CD4-positive, alpha-beta T cell treated with Interleukin-15 for 4 hours (primary cell): ENCODE data around the gene P4HB.

Experiments
- DNase-seq: peaks from one replicate; pipeline ENCODE4 v3.0.0-alpha.2; 2020; ENCODE audit warnings: low spot score

P4HB gene

DNA sequence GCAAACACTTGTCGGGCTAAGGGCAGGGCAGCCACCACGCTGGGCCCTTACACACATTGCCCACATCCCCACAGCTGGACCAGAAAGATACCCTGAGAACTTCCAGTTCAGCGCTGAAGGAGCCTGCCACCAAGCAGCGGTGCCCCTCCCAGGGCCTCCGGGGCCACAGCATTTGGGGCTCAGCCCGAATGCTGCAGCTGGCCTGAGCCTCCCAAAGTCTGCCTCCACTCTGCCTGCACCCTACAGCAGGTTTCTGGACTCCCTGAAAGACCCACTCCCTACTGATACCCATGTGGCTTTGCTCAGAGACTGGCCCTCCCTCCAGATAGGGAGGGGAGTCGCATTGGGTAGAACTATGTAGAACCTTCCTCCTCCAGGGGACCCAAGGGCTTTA, 28.8 kb downstream of the P4HB start:
- no peak for DNase-seq

DNA sequence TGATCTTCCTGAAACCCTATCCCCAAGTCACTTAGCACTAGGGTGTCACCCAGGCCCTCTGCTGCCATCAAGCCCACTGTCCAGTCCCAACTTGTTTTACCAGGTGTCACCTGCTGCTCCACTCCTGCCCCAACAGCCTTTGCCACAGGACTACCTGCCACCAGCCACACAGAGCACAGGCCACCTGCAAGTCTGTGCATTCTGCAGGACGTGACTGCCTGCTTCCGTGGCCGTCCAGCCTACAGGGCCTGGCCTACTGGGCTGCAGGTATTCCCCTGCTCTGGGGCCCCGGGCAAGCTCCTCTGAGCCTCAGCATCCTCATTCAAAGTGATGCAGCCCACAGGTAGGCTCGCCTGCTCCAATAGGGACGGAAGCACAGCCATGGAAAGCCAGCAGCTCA, 30.5 kb downstream of the P4HB start:
- DNase-seq, result no peak

DNA sequence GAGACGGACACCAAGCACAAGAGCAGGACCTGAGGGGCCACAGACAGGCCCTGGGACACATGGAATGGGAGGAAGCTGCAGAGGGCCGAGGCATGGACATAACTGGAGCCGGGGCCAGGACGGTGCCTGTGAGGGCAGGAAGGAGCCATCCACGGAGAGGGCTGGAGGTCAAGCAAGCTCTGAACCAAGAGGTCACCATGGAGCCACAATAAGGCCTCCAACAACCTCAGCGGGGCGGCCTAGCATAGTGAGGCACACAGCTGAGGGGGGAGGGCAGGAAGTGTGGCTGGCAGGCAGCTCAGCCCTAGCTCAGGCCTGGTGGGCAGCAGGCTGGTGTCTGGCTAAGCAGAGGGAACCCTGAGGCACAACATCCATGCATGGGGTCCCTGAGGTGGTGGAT, 31.7 kb downstream of the P4HB start:
- DNase-seq, result no peak

DNA sequence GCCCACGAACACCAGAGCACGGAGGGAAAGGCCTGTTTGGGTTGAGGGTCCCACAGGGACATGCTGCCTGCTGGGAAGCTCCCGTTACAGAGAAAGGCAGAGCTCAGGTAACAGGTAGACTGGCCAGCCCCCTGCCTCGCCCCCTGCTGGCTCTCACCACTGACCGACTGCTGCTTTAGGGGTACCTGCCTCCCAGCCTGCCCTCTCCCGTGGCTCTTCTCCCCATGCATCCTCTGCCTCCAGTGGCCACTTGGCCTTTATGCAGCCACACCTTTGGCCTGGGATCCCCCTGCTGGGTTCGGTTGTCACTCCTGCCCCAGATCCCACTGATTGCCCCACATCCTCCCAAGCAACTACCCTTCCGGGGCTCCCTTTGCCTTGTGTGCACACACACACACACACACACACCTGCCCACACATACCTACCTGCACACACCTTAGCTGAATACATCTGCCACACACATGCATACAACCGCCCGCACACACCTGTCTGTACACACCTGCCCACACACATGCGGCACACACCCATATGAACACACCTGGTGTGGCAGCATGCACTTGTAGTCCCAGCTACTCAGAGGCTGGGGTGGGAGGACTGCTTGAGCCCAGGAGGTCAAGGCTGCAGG, 34.4 kb downstream of the P4HB start:
- DNase-seq, result no peak

DNA sequence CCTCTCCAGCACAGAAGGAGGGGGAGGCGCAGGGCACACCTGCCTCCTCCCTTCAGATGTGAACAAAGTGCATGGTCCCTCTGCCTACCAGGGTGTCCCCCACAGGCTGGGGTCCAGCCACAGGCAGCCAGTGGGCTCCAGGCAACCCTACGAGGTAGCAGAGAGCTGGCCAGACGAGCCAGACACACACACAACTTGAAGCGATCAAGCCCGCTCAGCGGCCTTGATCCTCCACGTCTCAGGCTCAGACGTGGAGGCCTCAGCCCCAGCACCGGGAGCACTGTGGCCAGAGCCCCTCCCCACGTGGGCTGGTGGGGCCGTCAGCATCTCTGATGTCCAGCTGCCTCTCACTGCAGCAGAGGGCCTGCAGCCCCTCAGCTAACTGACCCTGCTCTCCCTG, 35.7 kb downstream of the P4HB start:
- no peak for DNase-seq

DNA sequence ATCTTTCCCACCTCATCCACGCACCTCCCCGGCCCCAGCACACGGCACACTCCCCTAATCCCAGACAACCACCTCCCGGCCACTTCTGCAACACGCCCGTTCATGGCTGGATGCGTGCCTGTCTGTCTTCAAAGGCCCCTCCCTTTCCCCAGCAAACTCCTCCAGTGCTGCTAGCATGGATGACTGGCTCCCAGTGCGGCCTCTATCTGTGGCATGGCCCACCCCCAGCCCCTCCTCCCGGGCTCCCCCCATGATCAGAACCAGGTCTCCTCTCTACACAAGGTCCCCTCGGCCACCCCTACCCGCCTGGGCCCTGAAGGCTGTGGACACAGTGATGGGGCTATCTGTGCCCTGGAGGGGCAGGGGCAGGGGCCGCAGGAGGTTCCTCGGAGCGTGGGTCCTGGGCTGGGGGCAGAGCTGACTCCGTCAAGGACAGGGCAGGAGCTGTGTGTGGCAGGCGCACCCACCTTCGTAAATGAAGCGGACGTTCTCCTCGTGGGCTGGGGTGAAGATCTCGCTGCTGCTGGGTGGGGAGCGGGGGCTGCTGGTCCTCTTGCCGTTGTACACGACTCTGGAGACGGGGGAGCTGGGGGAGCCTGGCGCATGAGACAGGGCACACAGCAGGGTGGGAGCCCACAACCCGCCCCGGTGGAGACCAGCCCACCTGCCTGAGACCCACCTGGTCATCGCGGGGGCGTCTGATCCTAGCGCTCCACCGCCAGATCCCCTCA, 36.4 kb downstream of the P4HB start:
- no peak for DNase-seq

DNA sequence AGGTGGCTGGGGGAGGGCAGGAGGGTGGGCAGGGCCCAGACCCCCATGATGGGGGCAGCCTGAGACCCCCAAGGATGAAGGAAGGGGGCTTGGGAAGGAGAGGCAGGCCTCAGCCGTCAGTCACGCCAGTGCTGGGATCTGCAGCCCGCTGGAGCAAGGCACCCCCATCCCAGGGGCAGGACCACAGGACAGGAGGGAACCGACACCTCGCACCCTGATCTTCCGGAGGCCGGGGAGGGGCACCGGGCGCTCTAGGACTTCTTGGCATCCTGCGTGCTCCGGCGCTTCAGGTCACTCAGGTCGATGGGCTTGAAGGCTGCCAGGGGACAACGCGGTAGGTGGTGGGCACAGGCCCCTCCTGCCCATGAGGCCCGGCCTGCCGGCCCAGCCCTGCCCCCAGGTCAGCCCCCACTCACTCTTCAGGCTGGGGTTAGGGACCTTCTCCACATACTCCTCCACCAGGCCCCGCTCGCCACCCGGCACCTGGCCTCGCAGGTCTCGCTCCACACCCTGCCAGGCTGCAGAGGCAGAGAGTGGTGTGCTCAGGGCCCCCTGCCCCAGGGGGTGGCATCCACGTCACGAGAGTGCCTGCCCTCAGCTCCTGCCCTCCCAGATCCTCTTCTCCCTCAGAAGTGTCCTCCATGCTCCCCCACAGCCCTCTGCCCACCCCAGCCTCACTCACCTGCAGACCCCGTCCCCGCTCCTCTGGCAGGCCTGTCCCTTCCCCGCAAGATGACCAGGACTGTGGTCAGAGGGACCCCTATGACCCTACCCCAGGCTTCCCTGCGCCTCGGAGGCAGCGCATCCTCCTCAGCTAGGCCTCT, 37.1 kb downstream of the P4HB start:
- DNase-seq, result no peak

DNA sequence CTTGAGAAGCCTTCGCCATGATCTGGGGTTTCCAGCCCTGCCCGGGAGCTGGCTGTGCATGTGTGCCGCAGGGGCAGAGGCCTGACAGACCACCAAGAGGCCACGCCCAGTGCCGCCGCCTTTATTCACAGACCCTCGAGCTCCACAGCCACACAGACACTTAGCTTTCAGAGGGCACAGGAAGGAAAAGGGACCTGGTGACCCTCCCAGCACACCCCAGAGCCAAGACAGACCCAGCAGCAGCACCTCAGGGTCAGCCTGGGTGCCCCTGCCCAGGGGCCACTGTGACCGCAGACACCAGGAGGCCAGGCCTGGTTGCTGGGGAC, 38.1 kb downstream of the P4HB start:
- no peak for DNase-seq

DNA sequence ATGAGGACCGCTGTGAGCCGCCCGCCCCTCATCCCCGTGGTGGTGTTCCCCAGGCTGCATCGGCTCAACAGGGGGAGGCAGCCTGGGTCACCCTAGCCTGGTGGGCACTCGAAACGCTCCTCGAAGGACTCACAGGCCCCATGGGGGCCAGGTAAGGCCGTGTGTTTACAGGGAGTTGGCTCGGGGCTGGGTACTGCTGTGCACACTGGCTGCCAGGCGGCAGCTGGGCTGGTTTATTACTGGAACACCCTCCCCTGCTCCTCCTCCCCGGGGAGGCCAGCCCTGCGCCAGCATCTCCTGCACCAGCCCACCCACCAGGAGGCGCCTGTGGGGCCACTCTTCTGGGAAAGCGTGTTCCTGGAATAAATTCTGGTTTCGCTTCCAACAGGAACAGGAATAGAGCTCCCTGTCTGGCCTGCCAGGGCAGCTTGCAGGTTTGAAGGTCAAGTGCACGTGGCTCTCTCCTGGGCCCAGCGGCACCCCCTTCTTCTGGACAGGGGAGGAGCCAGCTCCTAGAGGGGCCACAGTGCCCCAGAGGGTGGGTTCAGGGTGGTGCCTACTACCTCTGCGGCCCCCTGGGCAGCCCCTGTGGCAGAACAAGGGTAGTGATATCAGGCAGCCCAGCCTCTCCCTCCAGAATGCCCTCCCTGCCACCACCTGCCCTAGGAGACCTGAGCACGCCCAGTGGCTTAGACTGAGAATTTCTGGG, 38.6 kb downstream of the P4HB start:
- peak; percentile 28 for DNase-seq

DNA sequence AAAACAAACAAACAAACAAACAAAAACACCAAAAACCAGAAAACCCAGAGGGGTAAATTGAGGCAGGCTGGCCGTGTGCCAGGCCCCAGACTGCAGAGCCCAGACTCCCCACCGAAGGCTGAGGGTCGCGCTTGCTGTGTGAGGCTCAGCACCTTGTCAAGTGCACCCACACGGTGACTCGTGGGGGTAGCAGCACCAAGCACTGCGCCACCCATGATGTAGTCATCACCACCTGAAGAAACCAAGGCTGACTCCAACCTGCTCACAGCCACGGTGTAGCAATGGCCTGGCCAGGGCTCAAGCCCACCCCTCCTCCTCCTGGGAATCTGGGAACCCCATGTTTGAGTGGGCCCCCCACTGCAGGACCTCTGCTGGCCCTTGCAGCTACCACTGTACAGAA, 39.2 kb downstream of the P4HB start:
- no peak for DNase-seq

DNA sequence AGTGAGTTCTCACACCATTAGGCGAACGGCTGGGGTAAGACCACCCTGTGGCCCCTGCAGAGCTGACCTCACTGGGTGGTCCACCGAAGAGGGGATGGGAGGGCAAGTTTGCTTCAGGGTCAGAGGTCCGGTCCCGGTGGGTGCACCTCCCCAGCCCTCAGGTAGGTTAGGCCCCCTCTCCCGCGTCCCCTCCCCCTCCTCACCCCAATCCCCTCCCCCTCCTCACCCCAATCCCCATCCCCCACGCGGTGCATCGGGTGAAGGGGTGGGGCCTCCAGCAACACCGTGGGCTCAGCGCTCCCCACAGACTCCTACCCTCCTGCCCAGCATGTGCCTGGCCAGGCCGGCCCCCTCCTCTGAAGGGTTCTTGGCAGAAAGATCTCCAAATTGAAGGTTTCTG, 40.6 kb downstream of the P4HB start:
- no peak for DNase-seq

DNA sequence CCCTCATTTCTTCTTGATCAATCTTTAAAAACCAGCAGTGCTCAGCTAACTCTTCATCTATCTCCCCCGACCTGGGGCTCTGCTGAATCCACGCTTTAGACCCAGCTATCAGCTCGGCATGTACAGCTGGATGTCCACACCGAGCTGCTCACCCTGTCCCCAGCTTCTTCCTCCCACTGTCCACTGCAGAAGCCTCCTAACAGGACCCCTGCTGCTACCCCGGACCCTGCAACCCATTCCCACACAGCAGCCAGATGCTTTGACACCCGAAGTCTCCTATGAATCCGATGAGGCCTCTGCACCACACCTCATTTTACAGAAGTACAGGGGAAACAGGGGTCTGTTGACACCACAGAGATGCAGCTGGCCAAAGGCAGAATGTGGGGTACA, 42.6 kb downstream of the P4HB start:
- DNase-seq, result no peak

DNA sequence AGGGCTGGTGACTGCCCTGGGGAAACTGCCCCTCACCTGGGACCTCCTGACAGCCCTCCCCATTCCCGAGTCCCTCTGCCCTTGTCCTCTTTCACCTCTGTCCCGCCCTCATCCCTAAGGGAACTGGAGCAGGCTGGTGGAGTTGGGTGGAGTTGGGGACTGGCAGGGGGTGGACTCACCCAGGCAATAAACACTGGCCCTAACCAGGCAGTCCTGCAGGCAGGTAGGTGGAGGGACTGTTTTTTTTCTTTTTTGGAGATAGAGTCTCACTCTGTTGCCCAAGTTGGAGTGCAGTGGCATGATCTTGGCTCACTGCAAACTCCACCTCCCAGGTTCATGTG, 44.7 kb downstream of the P4HB start:
- DNase-seq, result no peak

DNA sequence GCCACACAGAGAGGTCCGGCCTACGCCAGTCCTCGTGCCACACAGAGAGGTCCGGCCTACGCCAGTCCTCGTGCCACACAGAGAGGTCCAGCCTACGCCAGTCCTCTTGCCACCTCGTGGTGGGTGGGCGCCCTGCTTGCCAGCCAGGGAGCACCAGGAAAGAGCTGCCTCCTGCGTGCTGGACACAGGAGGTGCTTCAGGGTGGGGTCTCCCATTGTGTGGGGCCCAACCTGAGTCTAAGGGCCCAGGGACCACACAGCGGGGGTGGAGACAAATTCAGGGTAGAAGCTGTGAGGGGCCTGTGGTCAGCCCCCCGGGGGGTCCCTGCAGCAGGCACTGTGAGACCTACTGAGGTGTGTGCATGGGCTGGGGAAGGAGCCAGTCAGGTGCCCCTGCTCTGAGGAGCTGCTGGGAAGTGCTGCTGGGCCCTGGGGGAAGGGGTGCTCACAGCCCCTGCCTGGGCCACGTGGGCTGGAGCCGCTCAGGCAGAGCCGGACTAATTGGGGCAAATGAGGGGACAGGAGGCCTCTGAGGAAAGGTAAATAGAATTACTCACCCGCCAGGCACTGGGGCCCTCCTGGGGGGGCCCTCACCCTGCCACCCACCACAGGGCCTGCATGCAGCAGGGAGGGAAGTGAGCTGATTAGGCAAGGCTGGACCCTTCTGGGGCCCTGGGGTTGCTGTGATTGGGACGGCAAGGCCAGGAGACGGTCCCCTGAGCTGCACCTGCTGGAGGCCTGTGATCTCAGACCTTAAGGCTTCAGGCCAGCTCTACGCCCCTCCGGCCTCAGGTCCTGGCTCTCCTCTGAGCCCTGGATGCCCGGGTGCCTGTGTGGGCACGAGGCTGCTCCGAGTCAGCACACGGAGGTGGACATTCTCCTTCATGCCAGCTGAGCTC, 45.3 kb downstream of the P4HB start:
- DNase-seq, result no peak

DNA sequence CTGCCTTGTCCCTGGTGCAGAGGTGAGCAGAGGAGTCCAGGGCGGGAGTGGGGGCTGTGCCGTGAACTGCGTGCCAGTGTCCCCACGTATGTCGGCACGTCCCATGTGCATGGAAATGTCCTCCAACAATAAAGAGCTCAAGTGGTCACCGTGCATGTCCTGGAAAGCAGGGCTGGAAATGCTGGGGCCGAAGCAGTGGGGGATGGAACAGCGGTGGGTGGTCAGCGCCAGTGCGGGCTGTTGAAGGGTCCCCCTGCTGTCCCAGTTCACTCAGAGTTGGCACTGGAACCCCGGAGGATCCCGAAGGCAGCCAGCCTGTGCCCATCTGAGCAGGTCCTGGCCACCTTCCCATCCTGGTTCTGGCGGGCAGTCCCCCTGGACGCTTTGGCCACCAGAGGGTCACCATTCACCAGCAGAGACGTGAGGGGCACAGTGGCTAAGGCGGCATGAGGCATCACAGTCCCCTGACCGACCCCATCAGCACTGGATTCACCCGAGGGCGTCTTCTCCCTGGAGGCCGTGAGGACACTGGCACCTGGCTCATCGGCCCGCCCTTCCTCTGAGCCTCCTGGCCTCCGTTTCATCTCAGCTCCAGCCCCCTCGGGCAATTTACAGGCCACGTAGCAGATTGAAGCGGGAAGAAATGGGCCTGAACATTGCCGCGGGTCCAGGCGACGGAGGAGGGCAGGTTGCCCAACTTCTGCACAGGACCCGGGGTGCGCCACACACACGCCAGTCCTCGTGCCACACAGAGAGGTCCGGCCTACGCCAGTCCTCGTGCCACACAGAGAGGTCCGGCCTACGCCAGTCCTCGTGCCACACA, 46.3 kb downstream of the P4HB start:
- DNase-seq, result no peak

DNA sequence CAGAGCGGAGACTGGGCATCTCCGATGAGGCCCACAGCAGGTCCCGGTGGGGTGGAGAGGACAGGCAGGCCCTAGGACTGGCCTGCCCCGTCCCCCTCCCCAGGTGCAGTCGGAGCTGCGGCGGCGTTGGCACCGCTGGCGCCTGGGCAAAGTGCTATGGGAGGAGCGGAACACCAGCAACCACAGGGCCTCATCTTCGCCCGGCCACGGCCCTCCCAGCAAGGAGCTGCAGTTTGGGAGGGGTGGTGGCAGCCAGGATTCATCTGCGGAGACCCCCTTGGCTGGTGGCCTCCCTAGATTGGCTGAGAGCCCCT, 47.0 kb downstream of the P4HB start:
- DNase-seq, result no peak

DNA sequence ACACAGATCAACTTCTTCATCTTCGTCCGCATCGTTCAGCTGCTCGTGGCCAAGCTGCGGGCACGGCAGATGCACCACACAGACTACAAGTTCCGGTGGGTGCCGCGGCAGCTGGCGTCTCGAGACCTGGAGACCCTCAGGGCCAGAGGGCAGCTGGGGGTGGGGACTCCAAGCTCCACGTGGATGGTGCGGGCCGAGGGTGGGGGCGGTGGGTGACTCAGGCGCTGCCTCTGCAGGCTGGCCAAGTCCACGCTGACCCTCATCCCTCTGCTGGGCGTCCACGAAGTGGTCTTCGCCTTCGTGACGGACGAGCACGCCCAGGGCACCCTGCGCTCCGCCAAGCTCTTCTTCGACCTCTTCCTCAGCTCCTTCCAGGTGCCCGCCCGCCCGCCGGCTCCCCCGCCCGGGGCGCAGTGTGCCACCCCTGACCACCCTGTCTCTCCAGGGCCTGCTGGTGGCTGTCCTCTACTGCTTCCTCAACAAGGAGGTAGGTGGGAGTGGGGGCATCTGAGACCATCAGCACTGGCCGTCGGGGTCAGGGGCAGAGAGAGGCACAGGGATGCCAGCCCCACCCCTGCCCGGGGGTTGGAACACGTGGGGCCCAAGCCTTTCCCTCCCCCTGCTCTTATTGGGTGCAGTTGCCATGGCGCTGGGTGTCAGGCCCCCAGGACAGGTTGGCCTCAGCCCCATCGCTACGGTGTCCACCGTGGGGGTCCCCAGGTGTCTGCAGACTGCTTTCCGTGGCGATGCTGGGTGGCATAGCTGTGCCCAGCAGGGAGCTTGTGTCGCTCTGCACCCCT, 47.6 kb downstream of the P4HB start:
- DNase-seq, result no peak

DNA sequence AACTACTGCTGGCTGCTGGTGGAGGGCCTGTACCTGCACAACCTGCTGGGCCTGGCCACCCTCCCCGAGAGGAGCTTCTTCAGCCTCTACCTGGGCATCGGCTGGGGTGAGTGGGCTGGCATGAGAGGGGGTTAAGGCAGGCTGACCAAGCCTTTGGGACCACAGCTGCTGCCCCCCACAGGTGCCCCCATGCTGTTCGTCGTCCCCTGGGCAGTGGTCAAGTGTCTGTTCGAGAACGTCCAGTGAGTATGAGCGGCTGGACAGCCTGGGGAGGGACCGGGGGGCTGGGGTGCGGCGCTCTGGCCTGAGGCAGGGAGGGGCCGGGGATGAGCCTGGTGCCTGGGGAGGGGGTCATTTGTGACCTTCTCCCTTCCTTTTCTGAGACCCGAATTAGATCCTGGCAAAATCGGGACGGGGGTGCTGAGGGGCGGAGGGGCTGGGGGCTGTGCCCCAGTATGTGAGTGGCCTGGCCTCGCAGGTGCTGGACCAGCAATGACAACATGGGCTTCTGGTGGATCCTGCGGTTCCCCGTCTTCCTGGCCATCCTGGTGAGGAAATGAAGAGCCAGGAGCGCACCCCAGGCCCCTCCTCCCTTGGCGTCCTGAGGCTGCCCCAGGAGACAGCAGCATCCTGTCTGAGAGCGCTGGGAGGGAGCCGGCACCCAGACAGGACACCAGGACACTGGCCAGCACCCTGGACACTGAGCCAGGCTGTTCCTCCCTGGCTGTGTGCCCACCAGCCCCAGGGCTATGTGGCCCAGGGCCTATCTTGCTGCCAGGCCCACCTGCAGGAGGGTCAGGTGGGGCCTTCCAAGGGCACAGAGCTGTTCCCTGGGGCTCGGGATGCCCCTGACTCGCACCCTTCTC, 48.4 kb downstream of the P4HB start:
- no peak for DNase-seq
